HG03103 (cell line): ENCODE results near the gene KDM1A.

Experiments used
- ATAC-seq: cut with Tn5 transposase; IDR thresholded peaks from one replicate; pipeline ENCODE4 v1.9.1; 2021; ENCODE audit warnings: low read depth; ENCODE audit not compliant: unreplicated experiment

The KDM1A gene

GRCh38 chr1:23103001-23103889 is 84.0 kb downstream of the KDM1A start:
- no peak for ATAC-seq

DNA sequence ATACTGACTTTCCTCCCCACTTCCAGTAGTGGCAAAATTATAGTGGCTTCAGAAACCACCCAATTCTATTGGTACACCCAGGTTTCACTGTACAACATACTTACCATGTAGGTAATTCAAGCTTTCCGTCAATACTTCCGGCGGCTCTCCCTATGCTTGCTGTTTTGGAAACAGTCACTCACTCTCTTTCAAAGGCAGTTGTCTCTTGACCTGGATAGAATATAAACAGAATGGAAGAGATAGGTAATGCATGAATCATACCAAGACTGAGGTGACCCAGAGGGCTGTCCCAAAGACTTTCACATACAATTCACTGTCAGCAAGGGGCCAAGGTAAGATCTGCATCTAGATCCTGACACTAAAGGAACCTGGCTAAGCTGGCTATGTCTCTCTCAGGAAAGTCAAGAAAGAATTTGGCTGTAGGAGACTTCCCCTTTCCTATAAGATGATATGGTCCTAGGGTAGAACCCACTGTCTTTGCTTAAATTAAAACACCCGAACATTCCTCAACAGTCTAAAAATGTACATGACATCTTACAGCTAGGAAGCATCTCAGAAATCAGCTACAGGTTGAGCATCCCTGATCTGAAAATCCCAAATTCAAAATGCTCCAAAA is 89.8 kb downstream of the KDM1A start:
- ATAC-seq, result no peak

DNA sequence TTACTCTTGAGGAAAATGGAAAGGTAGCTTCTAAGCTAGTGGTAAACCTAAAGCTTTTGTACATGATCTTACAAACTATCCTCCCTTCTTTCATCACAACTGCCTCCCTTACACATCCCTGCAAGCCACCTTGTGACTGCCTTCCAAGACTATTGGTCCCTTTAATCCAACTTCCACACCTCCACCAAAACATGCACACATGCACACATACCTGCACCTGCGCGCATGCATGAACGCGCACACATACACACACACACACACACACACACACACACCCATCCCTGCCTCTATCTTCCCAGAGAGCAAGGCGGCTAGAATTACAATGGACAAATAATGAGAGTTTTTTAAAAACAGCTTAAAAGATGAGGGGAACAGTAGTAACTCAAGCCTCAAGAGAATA is 91.1 kb downstream of the KDM1A start:
- ATAC-seq, result no peak

GRCh38 chr1:23111600-23112535 is 92.6 kb downstream of the KDM1A start:
- no peak for ATAC-seq

GRCh38 chr1:23114424-23115079 is 95.3 kb downstream of the KDM1A start:
- ATAC-seq, result no peak

- ATAC-seq, result no peak
Observed at GRCh38 chr1:23116216-23116836, 97.1 kb downstream of the KDM1A start.

DNA sequence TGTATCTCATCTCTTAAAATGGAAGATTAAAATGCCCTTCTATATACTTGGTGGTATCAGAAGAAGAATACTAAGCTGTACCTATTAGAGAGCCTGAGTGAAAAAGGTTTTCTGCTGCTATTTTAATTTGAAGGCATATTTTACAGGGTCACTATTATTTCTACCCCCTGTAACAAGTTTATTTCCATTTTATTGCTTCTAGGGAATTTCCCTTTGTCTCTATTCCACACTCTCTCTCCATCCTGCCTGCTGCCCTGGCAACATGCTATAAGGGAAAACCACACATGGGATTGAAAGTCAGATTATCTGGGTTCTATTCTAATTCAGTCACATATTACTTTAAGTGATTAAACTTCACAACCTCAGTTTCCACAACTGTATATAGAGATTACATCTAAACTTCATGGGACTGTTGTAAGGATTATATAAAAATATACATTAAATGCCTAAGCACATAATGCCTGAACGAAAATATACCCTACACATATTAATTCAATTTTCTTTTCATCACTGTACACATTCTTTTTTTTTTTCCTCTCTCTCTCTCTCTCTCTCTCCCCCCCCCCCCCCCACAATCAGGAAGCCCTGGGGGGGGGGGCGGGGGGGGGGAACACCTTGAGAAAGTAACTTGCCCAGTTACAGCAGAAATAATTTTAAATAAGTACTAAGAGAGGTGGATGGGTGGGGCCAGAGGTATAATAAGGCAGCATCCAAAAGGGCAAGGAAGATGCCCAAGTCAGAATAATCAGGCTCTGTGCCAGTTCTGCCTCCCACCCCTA is 97.8 kb downstream of the KDM1A start:
- ATAC-seq, result no peak

DNA sequence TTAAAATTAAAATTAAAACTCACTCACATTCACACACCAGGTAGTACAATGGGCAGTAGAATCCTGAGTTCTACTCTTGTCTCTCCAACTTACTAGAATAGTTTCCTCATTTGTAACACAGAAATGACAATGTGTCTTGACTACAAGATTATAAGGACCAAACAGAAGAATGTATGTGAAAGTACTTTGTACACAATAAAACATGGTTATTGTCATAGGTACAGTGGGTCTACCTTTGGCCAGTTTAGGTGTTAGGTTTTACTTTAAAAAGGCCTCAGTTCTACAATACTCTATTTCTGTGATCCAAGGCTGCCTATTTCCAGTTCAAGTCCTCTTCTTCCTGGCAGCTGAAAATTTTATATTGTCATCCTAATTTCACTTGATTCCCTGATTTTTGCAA is 99.1 kb downstream of the KDM1A start:
- ATAC-seq, result no peak

GRCh38 chr1:23118957-23119792 is 99.9 kb downstream of the KDM1A start:
- no peak for ATAC-seq

DNA sequence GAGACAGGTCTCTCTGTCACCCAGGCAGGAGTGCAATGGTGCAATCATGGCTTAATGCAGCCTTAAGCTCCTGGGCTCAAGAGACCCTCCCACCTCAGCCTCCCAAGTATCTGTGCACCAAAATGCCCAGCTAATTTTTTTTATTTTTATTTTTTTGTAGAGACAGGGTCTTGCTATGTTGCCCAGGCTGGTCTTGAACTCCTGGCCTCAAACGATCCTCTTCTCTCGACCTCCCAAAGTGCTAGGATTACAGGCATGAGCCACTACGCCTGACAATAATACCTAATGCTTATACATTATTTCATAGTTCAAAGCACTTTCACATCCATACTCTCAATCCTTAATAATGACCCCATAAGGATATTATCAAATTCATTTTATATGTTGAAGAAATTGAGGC is 101.1 kb downstream of the KDM1A start:
- no peak for ATAC-seq

GRCh38 chr1:23122023-23122748 is 102.9 kb downstream of the KDM1A start:
- no peak for ATAC-seq

DNA sequence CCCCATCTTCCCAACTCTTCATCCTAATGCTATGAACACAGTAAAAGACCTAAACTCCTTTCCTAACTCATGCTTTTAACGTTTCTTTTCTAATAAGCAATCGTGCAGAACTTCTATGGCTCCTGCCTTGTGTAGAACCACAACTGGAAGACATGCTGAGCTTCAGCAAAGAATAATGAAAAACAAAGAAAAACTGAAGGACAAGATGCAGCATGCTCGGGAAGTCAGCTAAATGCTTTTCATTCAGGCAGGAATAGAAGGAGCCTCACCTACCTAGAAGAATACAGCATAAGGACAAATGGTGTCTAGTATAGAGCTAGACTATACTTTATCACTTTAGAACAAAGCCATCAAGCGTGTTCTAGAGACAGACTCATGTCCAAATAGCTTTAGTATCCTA is 103.5 kb downstream of the KDM1A start:
- no peak for ATAC-seq

GRCh38 chr1:23123528-23123927 is 104.3 kb downstream of the KDM1A start:
- no peak for ATAC-seq

DNA sequence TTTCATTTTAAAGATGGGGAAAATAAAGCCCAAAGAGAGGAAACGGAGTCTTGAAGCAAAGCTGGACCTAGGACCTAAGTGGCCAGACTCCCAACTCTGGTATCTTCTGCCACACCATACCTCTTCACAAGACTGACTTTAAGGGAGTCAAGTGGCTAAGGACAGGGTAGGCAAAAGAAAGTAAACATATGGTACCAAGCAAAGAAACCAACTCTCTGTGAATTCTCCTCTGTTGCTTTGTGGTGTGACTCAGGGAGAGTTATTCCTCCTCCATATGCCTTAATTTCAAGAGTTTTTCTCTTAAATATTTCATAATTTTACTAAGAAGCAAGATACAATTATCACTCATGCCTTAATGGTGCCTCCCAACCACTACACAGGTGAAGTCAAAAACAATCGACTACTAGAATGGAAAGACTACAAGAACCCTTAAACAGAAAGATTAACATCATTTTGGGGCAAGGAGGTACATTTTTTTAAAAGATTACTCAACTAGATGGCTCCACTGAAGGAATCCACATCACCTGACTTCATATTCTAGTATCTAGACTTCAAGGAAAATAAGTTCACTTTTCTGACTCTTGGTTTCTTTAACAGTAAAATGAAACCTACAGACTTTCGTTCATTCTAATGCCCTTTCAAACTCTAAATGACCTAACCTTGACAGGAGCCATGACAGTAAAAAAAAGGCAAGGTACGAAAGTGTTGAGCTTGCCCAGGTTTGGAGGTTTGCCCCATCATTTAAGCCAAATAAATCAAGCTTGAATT is 105.2 kb downstream of the KDM1A start:
- ATAC-seq, result no peak

GRCh38 chr1:23125489-23125888 is 106.2 kb downstream of the KDM1A start:
- no peak for ATAC-seq

- no peak for ATAC-seq
Observed at GRCh38 chr1:23126200-23126599, 106.9 kb downstream of the KDM1A start.

- no peak for ATAC-seq
Observed at GRCh38 chr1:23126801-23127200, 107.5 kb downstream of the KDM1A start.
